Hematopoietic multipotent progenitor cell treated with erythropoietin and hydrocortisone succinate and interleukin-3 and kit ligand, for 4 days (in vitro differentiated cells): ENCODE results near the gene THOC3.
"Not testable (repeated sequence)": the region's sequence is repeated elsewhere in the genome, so short reads cannot be mapped to it uniquely, and the experiment has no call there.

ENCODE experiments used
- DNase-seq: peaks from one replicate; pipeline ENCODE4 v3.0.0-alpha.2; 2015

THOC3 gene

DNA sequence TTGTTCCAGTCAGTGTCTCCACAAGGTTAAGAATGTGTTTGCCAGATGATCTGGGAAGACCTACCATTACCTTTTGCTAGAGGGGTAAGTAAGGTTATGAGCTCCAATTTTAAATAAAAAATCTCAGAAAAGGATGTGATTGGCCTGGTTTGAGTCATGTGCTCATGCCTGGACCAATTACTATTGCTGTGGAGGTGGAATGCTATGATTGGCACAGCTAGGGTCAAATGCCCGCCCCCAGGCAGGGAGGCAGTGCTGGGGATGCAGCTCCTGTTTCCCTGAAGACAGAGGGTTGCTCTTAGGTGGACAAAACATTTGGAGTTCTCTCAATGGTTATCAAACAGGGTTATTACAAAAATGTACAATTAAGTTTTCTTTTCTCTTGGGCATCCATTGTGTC is 29.6 kb downstream of the THOC3 start:
- DNase-seq: not testable (repeated sequence)

- not testable (repeated sequence) for DNase-seq
Measured at GRCh38 chr5:175928752-175929151, 39.4 kb downstream of the THOC3 start.

GRCh38 chr5:175925106-175925505 is 43.0 kb downstream of the THOC3 start:
- not testable (repeated sequence) for DNase-seq

- DNase-seq: no peak
Measured at GRCh38 chr5:175922192-175922885, 45.8 kb downstream of the THOC3 start.

DNA sequence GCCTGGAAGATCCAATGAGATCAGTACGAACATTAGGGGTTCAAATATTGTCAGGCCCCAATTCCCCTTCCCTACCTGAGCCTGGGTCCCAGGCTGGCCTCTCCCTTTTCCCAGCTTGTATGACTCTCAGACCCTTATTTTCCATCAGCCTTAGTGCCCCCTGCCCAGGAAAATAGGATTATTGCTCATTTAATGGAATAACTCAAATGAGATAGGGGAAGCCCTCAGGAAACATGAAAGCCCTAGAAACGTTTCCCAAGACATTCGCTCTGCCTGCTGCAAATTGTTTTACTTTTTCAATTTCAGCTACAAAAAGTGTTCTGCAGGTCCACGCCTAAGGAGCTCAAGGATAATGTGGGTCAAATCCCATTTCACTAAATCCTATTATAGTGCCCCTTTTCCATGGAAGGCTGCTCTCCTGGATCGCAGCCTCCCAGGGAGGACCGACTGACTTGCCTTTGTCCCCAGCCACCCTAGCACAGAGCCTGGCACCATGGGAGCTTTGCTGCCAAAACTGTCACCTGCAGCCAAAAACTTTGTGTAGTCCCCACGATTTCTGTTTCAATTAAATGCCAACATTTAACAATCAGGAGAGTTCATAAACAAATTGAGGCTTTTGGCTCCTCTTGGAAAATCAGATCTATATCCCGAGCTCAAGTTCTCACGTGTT is 46.9 kb downstream of the THOC3 start:
- DNase-seq: no peak

GRCh38 chr5:175920231-175920811 is 47.8 kb downstream of the THOC3 start:
- no peak for DNase-seq

DNA sequence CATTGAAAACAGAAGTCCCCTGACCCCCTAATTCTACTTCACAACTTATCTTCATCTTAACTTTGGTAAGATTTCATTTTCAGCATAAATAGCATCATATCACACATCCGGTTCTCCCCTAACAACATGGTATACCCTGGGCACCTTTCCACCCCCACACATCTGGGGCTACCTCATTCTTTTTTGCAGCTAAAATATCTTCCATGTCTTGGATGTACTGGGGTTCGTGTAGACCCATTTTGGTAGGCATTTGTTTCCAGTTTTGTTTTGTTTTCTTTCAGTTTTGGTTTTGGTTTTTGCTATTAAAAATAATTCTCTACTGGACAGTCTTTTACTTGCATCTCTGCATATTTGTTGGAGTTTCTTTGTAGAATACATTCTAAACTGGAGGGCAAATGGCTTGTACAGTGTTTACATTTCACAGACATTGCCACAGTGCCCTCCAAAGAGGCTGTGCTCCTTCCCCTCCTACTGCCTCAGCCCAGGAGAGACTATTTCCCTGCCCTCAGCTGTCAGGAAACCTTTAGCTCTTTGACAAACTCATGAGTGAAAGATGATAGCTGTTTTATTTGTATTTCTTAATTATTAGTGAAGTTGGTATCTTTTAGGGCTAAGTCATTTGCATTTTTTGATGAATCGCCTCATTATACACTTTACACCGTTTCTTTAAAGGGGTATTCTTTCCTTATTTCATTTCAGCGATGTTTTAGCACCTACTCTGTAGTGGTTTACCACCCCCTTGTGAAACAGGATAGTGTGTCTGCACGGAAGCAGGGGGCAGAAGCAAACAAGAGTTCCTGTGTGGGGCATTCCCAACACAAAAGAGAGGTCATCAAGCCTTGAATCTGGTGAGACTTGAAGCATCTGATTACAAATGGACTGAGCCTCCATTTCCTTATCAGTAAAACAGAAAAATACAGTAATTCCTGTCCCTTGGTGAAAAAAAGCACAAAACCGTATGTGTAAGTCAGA is 52.8 kb downstream of the THOC3 start:
- DNase-seq: not testable (repeated sequence)

DNA sequence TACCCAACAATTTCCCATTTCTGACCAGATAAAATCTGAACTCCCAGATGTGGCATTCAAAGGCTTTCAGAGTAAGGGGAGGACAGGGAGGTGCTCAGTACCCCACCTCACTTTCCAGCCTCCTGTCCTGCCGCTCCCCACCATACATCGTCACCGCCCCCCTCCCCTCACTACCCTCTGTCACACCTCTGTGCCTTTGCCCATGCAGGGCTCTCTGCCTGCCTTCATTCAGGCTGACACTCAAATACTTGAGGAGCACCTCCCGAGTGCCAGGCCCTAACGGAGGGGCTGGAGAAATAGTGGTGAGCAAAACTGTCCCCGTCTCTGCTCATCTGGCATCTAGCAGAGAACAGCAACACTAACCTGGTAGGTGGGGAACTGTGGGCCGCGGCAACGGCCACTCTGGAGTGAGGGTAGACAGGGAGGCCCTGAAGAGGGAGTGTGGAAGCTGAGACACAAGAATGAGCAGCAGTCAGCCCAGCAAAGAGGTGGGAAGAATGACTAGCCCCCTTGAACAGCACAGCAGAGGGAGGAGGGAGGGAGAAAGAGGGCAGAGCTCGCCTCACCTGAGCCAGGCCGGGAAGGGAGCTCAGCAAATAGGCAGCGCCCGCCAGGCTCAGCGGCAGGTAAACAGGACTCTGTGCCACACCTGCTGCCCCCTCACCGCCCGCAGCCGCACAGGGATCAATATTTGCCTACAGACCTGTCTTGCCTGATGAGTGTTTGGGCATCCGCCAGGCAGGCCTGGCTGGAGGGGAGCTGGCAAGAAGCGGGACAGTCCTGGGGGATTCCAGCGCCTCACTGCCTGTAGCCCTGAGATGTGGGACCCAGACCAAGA is 54.1 kb downstream of the THOC3 start:
- DNase-seq: not testable (repeated sequence)

DNA sequence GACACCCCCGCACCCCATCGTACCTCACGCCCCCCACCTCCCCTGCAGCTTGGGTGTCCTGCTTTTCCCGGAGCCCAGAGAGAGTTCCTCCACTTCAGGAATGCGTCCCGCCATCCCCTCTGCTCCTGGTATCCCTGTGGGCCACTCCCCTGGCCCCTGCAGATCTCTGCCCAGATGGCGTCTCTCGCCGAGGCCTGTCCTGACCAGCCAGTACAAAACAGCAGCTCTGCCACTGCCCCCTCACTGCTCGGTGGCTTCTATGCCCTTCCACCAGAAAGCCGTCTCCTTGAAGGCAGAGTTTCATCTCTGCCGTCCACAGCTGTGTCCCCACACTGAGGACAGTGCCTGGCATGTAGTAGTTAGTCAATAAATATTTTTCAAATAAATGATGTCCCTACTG is 58.0 kb downstream of the THOC3 start:
- not testable (repeated sequence) for DNase-seq
